HG03108 (cell line): ENCODE results near the gene SETD3.

Experiments used
- ATAC-seq: cut with Tn5 transposase; IDR thresholded peaks from one replicate; pipeline ENCODE4 v1.9.1; 2021; ENCODE audit warnings: moderate library complexity; ENCODE audit not compliant: unreplicated experiment

Gene SETD3

GRCh38 chr14:99426265-99426664 lies 54.4 kb downstream of the SETD3 start:
- ATAC-seq = no peak

- no peak for ATAC-seq
Observed at GRCh38 chr14:99425272-99425681, 55.4 kb downstream of the SETD3 start.

GRCh38 chr14:99424306-99424877 lies 56.3 kb downstream of the SETD3 start:
- ATAC-seq = no peak

- no peak for ATAC-seq
Observed at GRCh38 chr14:99423434-99423833, 57.2 kb downstream of the SETD3 start.

GRCh38 chr14:99422228-99423010 lies 58.2 kb downstream of the SETD3 start:
- no peak for ATAC-seq

- no peak for ATAC-seq
Observed at GRCh38 chr14:99420711-99421110, 59.9 kb downstream of the SETD3 start.

- no peak for ATAC-seq
Observed at GRCh38 chr14:99419905-99420304, 60.8 kb downstream of the SETD3 start.

- ATAC-seq = no peak
Observed at GRCh38 chr14:99418242-99418641, 62.4 kb downstream of the SETD3 start.

- ATAC-seq = no peak
Observed at GRCh38 chr14:99416909-99417308, 63.8 kb downstream of the SETD3 start.

GRCh38 chr14:99415496-99416281 lies 65.0 kb downstream of the SETD3 start:
- ATAC-seq = peak; percentile 82

GRCh38 chr14:99413911-99414310 lies 66.7 kb downstream of the SETD3 start:
- ATAC-seq = no peak

GRCh38 chr14:99413172-99413571 lies 67.5 kb downstream of the SETD3 start:
- no peak for ATAC-seq

GRCh38 chr14:99412117-99413061 lies 68.3 kb downstream of the SETD3 start:
- ATAC-seq = no peak

- ATAC-seq = no peak
Observed at GRCh38 chr14:99410019-99410418, 70.6 kb downstream of the SETD3 start.

- ATAC-seq = no peak
Observed at GRCh38 chr14:99408971-99409289, 71.7 kb downstream of the SETD3 start.

- ATAC-seq = no peak
Observed at GRCh38 chr14:99408286-99408970, 72.2 kb downstream of the SETD3 start.

GRCh38 chr14:99407416-99407815 lies 73.2 kb downstream of the SETD3 start:
- no peak for ATAC-seq

GRCh38 chr14:99402950-99403349 lies 77.7 kb downstream of the SETD3 start:
- ATAC-seq = no peak

GRCh38 chr14:99402285-99402648 lies 78.4 kb downstream of the SETD3 start:
- ATAC-seq = no peak

- no peak for ATAC-seq
Observed at GRCh38 chr14:99401621-99402284, 78.9 kb downstream of the SETD3 start.
